H1 (cell line): ENCODE results near the gene AFF2. TPM values are rescaled to one million over a fixed set of nuclear protein-coding genes. Genes with fewer than 3 reads are reported as not detected.

Source experiments
- CTCF ChIA-PET: fragments of 300-600 bp; sonication (Branson Sonifier 250); formaldehyde crosslinking; loops from one replicate; lab custom pipeline; 2021; ENCODE audit not compliant: partially characterized antibody; lab: Charles Lee
- POLR2A ChIA-PET: fragments of 300-600 bp; sonication (Branson Sonifier 250); formaldehyde crosslinking; loops from one replicate; lab custom pipeline; 2021; ENCODE audit warnings: inconsistent platforms; ENCODE audit not compliant: partially characterized antibody; lab: Charles Lee
- DNase-seq, 2 experiments: peaks; one replicate each; pipeline versions ENCODE4 v3.0.0 to v3.0.0-alpha.2; 2010 to 2022; ENCODE audit warnings: low spot score in 2 of 2, low read depth in 1 of 2, mixed read lengths in 1 of 2
- FAIRE-seq: peaks from 2 replicates; lab custom pipeline; 2011; peaks lifted over from hg19 to GRCh38; lab: Jason Lieb, UNC
- H2AFZ ChIP-seq: 2 replicates; pipeline ENCODE4 v1.8.1; 2012; ENCODE audit warnings: low read length, inconsistent platforms
- H2AK5ac ChIP-seq: 2 replicates; pipeline ENCODE4 v1.6.1; 2013; ENCODE audit warnings: low read depth, low read length
- H2BK120ac ChIP-seq: replicated peaks from 2 replicates; pipeline ENCODE3; 2013; ENCODE audit warnings: low read depth, low read length, inconsistent platforms
- H2BK12ac ChIP-seq: 2 replicates; pipeline ENCODE4 v1.6.1; 2013; ENCODE audit warnings: low read depth, low read length
- H2BK15ac ChIP-seq: 2 replicates; pipeline ENCODE4 v1.6.1; 2013; ENCODE audit warnings: low read length
- H2BK20ac ChIP-seq: 2 replicates; pipeline ENCODE4 v1.6.1; 2013; ENCODE audit warnings: low read length
- H2BK5ac ChIP-seq: 2 replicates; pipeline ENCODE4 v1.6.1; 2013; ENCODE audit warnings: low read depth, low read length
- H3K14ac ChIP-seq: 2 replicates; pipeline ENCODE4 v1.6.1; 2013; ENCODE audit warnings: inconsistent platforms; ENCODE audit not compliant: insufficient read length
- H3K18ac ChIP-seq: 2 replicates; pipeline ENCODE4 v1.6.1; 2013; ENCODE audit warnings: low read length; ENCODE audit errors: extremely low read depth
- H3K23ac ChIP-seq: 2 replicates; pipeline ENCODE4 v1.6.1; 2013; ENCODE audit warnings: inconsistent platforms; ENCODE audit not compliant: insufficient read length
- H3K23me2 ChIP-seq: 2 replicates; pipeline ENCODE4 v1.6.1; 2013; ENCODE audit warnings: low read depth, low read length
- H3K27ac ChIP-seq: 2 replicates; pipeline ENCODE4 v1.6.1; 2011; ENCODE audit warnings: low read depth, low read length, inconsistent platforms
- H3K27me3 ChIP-seq, 4 experiments: replicated peaks in 1 of 4; 1 replicate in 1 of 4; 2 replicates in 3 of 4; pipeline versions ENCODE4 v1.6.1 to v1.8.1; 2011 to 2013; ENCODE audit warnings: low read length in 3 of 4, mild to moderate bottlenecking in 3 of 4, inconsistent platforms in 2 of 4, mixed read lengths in 2 of 4, moderate library complexity in 1 of 4; ENCODE audit not compliant: control insufficient read depth in 3 of 4, insufficient read depth in 3 of 4; ENCODE audit errors: extremely low read depth in 1 of 4
- H3K36me3 ChIP-seq, 4 experiments: 2 replicates each; pipeline versions ENCODE4 v1.6.1 to v1.8.1; 2011 to 2013; ENCODE audit warnings: mild to moderate bottlenecking in 4 of 4, low read length in 3 of 4, moderate library complexity in 2 of 4, control low read depth in 1 of 4, inconsistent platforms in 1 of 4; ENCODE audit not compliant: insufficient read depth in 4 of 4, control insufficient read depth in 2 of 4
- H3K4ac ChIP-seq: replicated peaks from 2 replicates; pipeline ENCODE3; 2013; ENCODE audit warnings: low read length, low read depth, mixed read lengths, inconsistent platforms; ENCODE audit not compliant: insufficient read length
- H3K4me1 ChIP-seq, 4 experiments: replicated peaks in 1 of 4; 1 replicate in 1 of 4; 2 replicates in 3 of 4; pipeline versions ENCODE4 v1.6.1 to v1.8.1; 2011 to 2013; ENCODE audit warnings: low read length in 3 of 4, inconsistent platforms in 2 of 4, mixed read lengths in 1 of 4; ENCODE audit not compliant: insufficient read depth in 4 of 4, control insufficient read depth in 3 of 4
- H3K4me2 ChIP-seq, 2 experiments: 2 replicates each; pipeline versions ENCODE4 v1.6.1 to v1.8.1; 2011 to 2013; ENCODE audit warnings: low read depth in 2 of 2, low read length in 2 of 2, control low read depth in 1 of 2, inconsistent platforms in 1 of 2, mild to moderate bottlenecking in 1 of 2; ENCODE audit not compliant: insufficient read depth in 1 of 2
- H3K4me3 ChIP-seq, 4 experiments: fragments of 200-600, 300-600 bp in 1 of 4; sonication (generic), shearing (Covaris generic), sonication (Bioruptor Twin) in 1 of 4; 2 replicates each; pipeline versions ENCODE4 v1.5.1 to v1.8.1; 2011 to 2016; ENCODE audit warnings: low read length in 4 of 4, low read depth in 3 of 4, control low read depth in 2 of 4, inconsistent platforms in 2 of 4, mild to moderate bottlenecking in 2 of 4, mixed read lengths in 1 of 4, moderate library complexity in 1 of 4; ENCODE audit not compliant: insufficient read depth in 2 of 4; ENCODE audit errors: extremely low read depth in 1 of 4
- H3K56ac ChIP-seq: replicated peaks from 2 replicates; pipeline ENCODE3; 2013; ENCODE audit warnings: low read depth, mild to moderate bottlenecking, mixed read lengths, low read length, inconsistent platforms; ENCODE audit not compliant: insufficient read length
- H3K79me1 ChIP-seq: 2 replicates; pipeline ENCODE4 v1.6.1; 2013; ENCODE audit warnings: low read depth, low read length, control low read depth
- H3K79me2 ChIP-seq, 2 experiments: 2 replicates each; pipeline versions ENCODE4 v1.6.1 to v1.8.1; 2012 to 2013; ENCODE audit warnings: low read length in 2 of 2, mild to moderate bottlenecking in 2 of 2, inconsistent platforms in 1 of 2; ENCODE audit not compliant: insufficient read depth in 2 of 2, control insufficient read depth in 1 of 2
- H3K9ac ChIP-seq, 4 experiments: replicated peaks in 1 of 4; 1 replicate in 1 of 4; 2 replicates in 3 of 4; pipeline versions ENCODE4 v1.6.1 to v1.8.1; 2011 to 2013; ENCODE audit warnings: low read depth in 3 of 4, low read length in 3 of 4, control low read depth in 2 of 4, mild to moderate bottlenecking in 2 of 4, moderate library complexity in 2 of 4, inconsistent platforms in 1 of 4; ENCODE audit errors: extremely low read depth in 1 of 4
- H3K9me3 ChIP-seq, 2 experiments: 2 replicates each; pipeline versions ENCODE4 v1.6.1 to v1.8.1; 2012 to 2013; ENCODE audit warnings: mild to moderate bottlenecking in 2 of 2, moderate library complexity in 2 of 2, control low read depth in 1 of 2, inconsistent platforms in 1 of 2, low read depth in 1 of 2, low read length in 1 of 2, mixed read lengths in 1 of 2; ENCODE audit not compliant: insufficient read depth in 2 of 2
- H4K20me1 ChIP-seq, 2 experiments: replicated peaks in 1 of 2; 2 replicates each; pipeline versions ENCODE3 to v1.8.1; 2011 to 2013; ENCODE audit warnings: inconsistent platforms in 2 of 2, low read length in 2 of 2, mild to moderate bottlenecking in 1 of 2; ENCODE audit not compliant: insufficient read depth in 2 of 2, control insufficient read depth in 1 of 2
- H4K5ac ChIP-seq: 2 replicates; pipeline ENCODE4 v1.6.1; 2013; ENCODE audit warnings: low read length, low read depth, mixed read lengths, inconsistent platforms; ENCODE audit not compliant: insufficient read length
- H4K8ac ChIP-seq: 2 replicates; pipeline ENCODE4 v1.8.0; 2013; ENCODE audit warnings: mild to moderate bottlenecking, moderate library complexity, low read length, inconsistent platforms; ENCODE audit not compliant: insufficient read depth; ENCODE audit errors: extremely low read depth
- H4K91ac ChIP-seq: replicated peaks from 2 replicates; pipeline ENCODE3; 2013; ENCODE audit warnings: low read length, mixed read lengths, inconsistent platforms; ENCODE audit not compliant: insufficient read length
- BRCA1 ChIP-seq: IDR thresholded peaks from 2 replicates; pipeline ENCODE4 v1.6.1; 2012; ENCODE audit warnings: low read depth, low read length, improper control_type of control experiment
- CTBP2 ChIP-seq: IDR thresholded peaks from 2 replicates; pipeline ENCODE4 v1.7.0; 2011; ENCODE audit warnings: borderline replicate concordance, mild to moderate bottlenecking, moderate library complexity, mixed read lengths, low read length; ENCODE audit not compliant: insufficient read depth, insufficient read length
- E2F6 ChIP-seq: IDR thresholded peaks from 2 replicates; pipeline ENCODE4 v1.6.1; 2012; ENCODE audit warnings: inconsistent platforms
- EP300 ChIP-seq, 2 experiments: IDR thresholded peaks; 1 replicate in 1 of 2; 2 replicates in 1 of 2; pipeline ENCODE4 v1.6.1; 2011 to 2012; ENCODE audit warnings: low read depth in 2 of 2, low read length in 2 of 2, mild to moderate bottlenecking in 2 of 2, borderline replicate concordance in 1 of 2, inconsistent platforms in 1 of 2, moderate library complexity in 1 of 2
- HDAC6 ChIP-seq: IDR thresholded peaks from one replicate; pipeline ENCODE4 v1.7.1; 2012; ENCODE audit warnings: low read depth, mild to moderate bottlenecking, inconsistent platforms, low read length, moderate library complexity
- JUND ChIP-seq: IDR thresholded peaks from 2 replicates; pipeline ENCODE4 v1.6.1; 2011; ENCODE audit warnings: mild to moderate bottlenecking, improper control_type of control experiment, low read length
- KDM1A ChIP-seq: fragments of 200-600, 300-600 bp; sonication (generic); IDR thresholded peaks from 2 replicates; pipeline ENCODE4 v1.7.1; 2016; ENCODE audit warnings: mild to moderate bottlenecking, low read length, borderline replicate concordance
- MAX ChIP-seq: IDR thresholded peaks from 2 replicates; pipeline ENCODE4 v1.6.1; 2012; ENCODE audit warnings: inconsistent platforms
- NANOG ChIP-seq: IDR thresholded peaks from 2 replicates; pipeline ENCODE4 v1.6.1; 2011; ENCODE audit warnings: low read length, low read depth, mild to moderate bottlenecking, inconsistent platforms; ENCODE audit not compliant: insufficient read depth, poor library complexity, severe bottlenecking
- PHF8 ChIP-seq: fragments of 200-600 bp; sonication (generic); conservative IDR thresholded peaks from 2 replicates; pipeline ENCODE4 v1.7.1; 2012; ENCODE audit warnings: low read depth, mild to moderate bottlenecking, inconsistent platforms, low read length, moderate library complexity
- RBBP5 ChIP-seq: IDR thresholded peaks from 2 replicates; pipeline ENCODE4 v1.7.1; 2012; ENCODE audit warnings: low read depth, mild to moderate bottlenecking, inconsistent platforms, low read length, moderate library complexity, borderline replicate concordance
- SIN3A ChIP-seq, 2 experiments: IDR thresholded peaks in 1 of 2; conservative IDR thresholded peaks in 1 of 2; 2 replicates each; pipeline ENCODE4 v1.6.1; 2011 to 2012; ENCODE audit warnings: low read length in 2 of 2, improper control_type of control experiment in 1 of 2, low read depth in 1 of 2, mild to moderate bottlenecking in 1 of 2
- TCF12 ChIP-seq: IDR thresholded peaks from 2 replicates; pipeline ENCODE4 v1.6.1; 2011; ENCODE audit warnings: low read depth, mild to moderate bottlenecking, low read length
- WGBS, 2 experiments: shearing (Covaris generic) in 1 of 2; methylation state at CpG; one replicate each; pipeline versions ENCODE4 v1.1.6 to v1.1.7; 2013 to 2015; ENCODE audit warnings: low lambda C conversion rate in 2 of 2, mixed read lengths in 2 of 2, inconsistent platforms in 1 of 2, low coverage in 1 of 2, missing lambda C conversion rate in 1 of 2; ENCODE audit not compliant: insufficient replicate concordance in 2 of 2, insufficient coverage in 1 of 2, insufficient read length in 1 of 2; ENCODE audit errors: extremely low coverage in 1 of 2, missing lambda C conversion rate in 1 of 2; 5-methylcytosine and 5-hydroxymethylcytosine counted together
- polyA plus RNA-seq, 7 experiments: library from polyadenylated mRNA; depleted of rRNA in 3 of 7; stranded (reverse) in 5 of 7; unstranded in 2 of 7; fragments of >200 nt in 5 of 7; fragments of 200-250 nt in 2 of 7; gene quantifications; 1 replicate in 5 of 7; 2 replicates in 1 of 7; 4 replicates in 1 of 7; pipeline versions ENCODE4 v1.2.1 to v1.2.3, GENCODE V29; 2011 to 2013; ENCODE audit warnings: missing spikeins in 2 of 7, mixed read lengths in 2 of 7
- total RNA-seq: library from RNA; stranded (reverse); fragmentation: NEBNext Ultra II Directional; extraction: Animal tissue kit (Norgen Biotek cat#: 25700); gene quantifications from 2 replicates; pipeline ENCODE4 v1.2.1, GENCODE V29; 2021

AFF2 gene
- total and polyA plus RNA-seq, 2 of the 8 experiments (the other 6 are each of a cell fraction or from before 2014, with no cell fraction given): 2.0 to 7.3 TPM

- Histone ChIP-seq H2BK12ac (no peak overlapping the region), H3K9me3 (peaks cover 6 to 13% of the 10 kb centered on the region in 2 experiments; a peak in 2 of 4 replicates), H3K9ac (no peak overlapping the region), H3K4me2 (no peak overlapping the region), H3K4ac (no peak overlapping the region), H4K8ac (no peak overlapping the region), H3K56ac (no peak overlapping the region), H2BK20ac (no peak overlapping the region), H3K79me2 (no peaks in the 10 kb centered on the region), H4K20me1 (no peaks in the 10 kb centered on the region), H3K23ac (no peak overlapping the region), H3K4me1 (no peaks in the 10 kb centered on the region), H2AFZ (no peak overlapping the region), H4K91ac (no peak overlapping the region), H3K18ac (no peak overlapping the region), H3K23me2 (no peaks in the 10 kb centered on the region), H3K27me3 (no peaks in the 10 kb centered on the region), H3K14ac (no peak overlapping the region), H2BK15ac (no peak overlapping the region), H2BK5ac (no peak overlapping the region), H2BK120ac (no peak overlapping the region), H4K5ac (no peak overlapping the region), H3K27ac (no peak overlapping the region), H3K4me3 (no peak overlapping the region), H3K79me1 (no peaks in the 10 kb centered on the region), H3K36me3 (no peaks in the 10 kb centered on the region), H2AK5ac (no peak overlapping the region)
- ChIA-PET POLR2A (no interaction called here), CTCF (interaction anchor here (1.5 kb wide), 1 partner anchor 111 kb away, joined by 3 read pairs; no protein-coding TSS in a partner anchor)
- FAIRE-seq (no peak), DNase-seq (no peak)
- WGBS, 2 experiments: 100% methylated on average over 1 of the region's 1 CpG; no CpG with 5 or more reads in 1 of the 2 experiments
- TF ChIP-seq KDM1A (no peak), TCF12 (no peak), JUND (no peak), HDAC6 (no peak), MAX (no peak), BRCA1 (no peak), E2F6 (no peak), RBBP5 (no peak), PHF8 (no peak), NANOG (no peak), CTBP2 (no peak), SIN3A (conservative IDR thresholded peaks at IDR 0.05 in 1 of 2, IDR thresholded peaks at IDR 0.05 in 1 of 2; ENCODE audit: low read depth in 1 of 2, low read length in 2 of 2) (no peak), EP300 (IDR thresholded peaks at IDR 0.05; ENCODE audit: borderline replicate concordance in 1 of 2, low read depth in 2 of 2, low read length in 2 of 2) (no peak)
These were observed 163.8 kb downstream of the AFF2 start for GRCh38 chrX:148664171-148664570.
